HG02938 (cell line): Measurements from ENCODE around the gene PPP1R1B.

Source experiments
- ATAC-seq: cut with Tn5 transposase; IDR thresholded peaks from one replicate; pipeline ENCODE4 v1.9.1; 2021; ENCODE audit warnings: mild to moderate bottlenecking, moderate library complexity; ENCODE audit not compliant: unreplicated experiment

Gene PPP1R1B

GRCh38 chr17:39631403-39631802 is 4.7 kb downstream of the PPP1R1B start:
- ATAC-seq = no peak

DNA sequence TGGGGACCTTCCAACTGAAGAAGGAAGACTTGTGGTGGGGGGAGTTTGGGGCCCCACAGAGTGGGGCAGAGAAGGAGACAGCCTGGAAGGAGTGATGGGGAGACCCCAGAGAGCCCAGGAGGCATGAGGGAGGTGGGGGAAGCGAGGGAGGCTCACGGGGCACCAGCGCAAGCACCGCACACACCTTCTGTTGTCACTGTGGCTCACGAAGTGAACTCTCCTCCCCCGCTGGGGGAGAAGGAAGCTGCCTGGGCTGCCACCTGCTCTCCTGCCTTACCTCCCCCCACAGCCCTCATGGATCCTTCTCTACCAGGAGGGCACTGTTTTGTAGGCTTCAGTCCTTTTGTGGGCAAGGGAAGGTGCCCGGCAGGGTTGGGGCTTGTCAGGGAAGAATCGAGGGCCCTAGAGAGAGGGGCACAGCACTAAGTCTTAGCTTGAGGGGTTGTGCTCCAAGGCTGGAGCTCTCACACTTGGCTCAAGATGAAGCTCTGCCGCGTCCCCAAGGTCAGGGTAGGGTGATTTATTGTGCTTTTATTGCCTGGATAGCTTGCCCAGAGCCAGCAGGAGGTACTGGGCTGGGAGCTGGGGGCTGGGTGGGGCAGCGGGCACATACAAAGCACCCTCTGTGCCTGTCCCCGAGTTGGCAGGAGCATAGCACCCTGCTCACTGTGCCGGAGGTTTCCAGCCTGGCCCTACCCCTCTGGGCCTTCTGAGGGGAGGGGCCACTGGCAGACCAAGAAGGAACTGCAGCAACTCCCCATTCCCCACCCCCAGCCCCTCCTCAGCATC is 5.6 kb downstream of the PPP1R1B start:
- ATAC-seq = no peak

DNA sequence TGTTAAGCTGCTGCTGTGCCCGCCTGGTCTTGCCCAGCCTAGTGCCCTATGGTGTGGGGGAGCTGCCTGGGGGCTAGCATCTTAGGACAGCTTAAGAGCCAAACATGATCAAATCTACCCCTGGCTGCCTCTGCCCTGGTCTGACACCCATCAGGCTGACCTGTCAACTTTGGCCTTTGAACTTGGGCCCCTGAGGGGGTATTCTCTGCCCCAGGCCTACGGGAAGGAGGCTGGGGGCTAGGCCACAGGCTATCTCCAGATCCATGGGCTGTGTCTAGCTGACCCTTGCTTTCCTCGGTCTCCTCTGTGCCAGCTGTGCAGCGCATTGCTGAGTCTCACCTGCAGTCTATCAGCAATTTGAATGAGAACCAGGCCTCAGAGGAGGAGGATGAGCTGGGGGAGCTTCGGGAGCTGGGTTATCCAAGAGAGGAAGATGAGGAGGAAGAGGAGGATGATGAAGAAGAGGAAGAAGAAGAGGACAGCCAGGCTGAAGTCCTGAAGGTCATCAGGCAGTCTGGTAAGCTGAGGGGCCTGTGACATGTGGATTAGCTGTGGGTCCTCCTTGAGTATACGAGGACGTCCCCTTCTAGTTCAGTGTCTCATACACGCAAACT is 6.9 kb downstream of the PPP1R1B start:
- ATAC-seq = no peak

GRCh38 chr17:39634384-39634871 is 7.7 kb downstream of the PPP1R1B start:
- no peak for ATAC-seq

GRCh38 chr17:39635614-39636176 is 8.9 kb downstream of the PPP1R1B start:
- no peak for ATAC-seq

DNA sequence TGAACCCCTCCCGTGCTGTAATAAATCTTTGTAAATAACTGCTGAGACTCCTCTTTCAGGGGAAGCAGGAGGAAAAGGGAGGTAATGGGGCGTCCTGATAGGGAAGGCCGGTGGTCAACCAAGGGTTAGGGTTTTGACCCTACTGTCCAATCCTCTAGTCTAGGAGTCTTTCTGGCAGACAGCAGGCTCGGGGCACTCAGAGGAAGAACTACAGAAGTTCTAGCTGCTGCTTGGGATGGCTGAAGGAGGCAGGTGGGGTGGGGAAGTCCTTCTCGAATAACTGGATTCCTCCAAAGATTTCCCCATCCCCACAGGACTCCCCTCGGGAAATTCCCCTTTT is 9.8 kb downstream of the PPP1R1B start:
- peak; percentile 16 for ATAC-seq

DNA sequence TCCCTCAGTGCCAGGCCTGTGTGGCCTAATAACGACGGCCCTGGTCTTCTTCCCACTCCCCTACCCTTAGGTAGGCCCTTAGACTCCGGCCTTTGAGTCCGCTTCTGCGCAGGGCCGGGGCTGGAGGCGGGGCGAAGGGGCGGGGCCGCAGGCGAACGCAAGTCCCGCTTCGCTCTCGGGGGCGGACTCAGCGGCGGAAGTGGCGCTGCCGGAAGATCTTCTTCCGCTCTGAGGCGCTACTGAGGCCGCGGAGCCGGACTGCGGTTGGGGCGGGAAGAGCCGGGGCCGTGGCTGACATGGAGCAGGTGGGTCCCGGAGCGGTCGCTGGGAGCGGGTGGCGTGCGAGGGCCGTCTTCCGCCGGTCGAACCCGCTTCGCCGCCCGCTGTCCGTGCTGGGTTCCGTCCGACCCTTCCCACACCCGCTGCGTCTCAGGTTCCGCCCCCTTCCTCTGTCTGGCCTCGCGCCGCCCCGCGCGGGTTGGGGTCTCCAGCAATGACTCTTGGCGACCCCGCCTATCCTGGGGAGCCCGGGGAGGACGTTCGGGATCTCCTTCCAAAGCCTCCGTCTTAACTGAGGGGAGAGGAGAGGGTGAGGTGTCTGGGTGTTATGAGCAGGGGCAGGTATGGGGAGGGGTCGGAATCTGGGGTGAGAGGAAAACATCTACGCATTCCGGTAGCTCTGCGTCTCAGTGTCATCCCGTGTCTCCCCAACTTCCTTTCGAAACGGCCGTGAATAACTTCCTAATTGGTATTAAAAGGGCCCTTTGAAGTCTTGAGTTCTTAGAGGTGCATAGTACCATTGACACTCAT is 10.4 kb downstream of the PPP1R1B start, which contains the start of gene STARD3:
TSS of gene STARD3 (plus strand) at position 218 of the 810 bp plus-strand sequence. CDS start 16,388 bp downstream, outside the sequence.
- peak; percentile 73 for ATAC-seq

GRCh38 chr17:39638317-39638716 is 11.6 kb downstream of the PPP1R1B start:
- no peak for ATAC-seq

DNA sequence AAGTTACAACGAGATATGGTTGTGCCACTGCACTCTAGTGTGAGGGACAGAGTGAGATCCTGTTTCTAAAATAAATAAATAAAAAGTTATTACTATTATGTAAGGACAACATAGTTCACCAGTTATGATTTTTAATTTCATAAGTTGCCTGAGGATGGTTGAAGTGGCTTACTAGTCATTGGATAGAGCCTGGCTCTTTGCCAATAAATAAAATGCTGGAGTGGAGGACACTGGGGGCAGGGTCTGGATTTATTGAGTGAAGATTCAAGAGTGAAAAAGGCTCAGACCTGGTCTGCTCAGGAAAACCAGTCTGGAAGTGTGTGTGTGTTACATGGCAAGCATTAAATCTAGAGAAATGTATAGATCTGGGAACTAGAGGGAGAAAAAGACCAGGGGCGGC is 12.3 kb downstream of the PPP1R1B start:
- ATAC-seq = no peak

DNA sequence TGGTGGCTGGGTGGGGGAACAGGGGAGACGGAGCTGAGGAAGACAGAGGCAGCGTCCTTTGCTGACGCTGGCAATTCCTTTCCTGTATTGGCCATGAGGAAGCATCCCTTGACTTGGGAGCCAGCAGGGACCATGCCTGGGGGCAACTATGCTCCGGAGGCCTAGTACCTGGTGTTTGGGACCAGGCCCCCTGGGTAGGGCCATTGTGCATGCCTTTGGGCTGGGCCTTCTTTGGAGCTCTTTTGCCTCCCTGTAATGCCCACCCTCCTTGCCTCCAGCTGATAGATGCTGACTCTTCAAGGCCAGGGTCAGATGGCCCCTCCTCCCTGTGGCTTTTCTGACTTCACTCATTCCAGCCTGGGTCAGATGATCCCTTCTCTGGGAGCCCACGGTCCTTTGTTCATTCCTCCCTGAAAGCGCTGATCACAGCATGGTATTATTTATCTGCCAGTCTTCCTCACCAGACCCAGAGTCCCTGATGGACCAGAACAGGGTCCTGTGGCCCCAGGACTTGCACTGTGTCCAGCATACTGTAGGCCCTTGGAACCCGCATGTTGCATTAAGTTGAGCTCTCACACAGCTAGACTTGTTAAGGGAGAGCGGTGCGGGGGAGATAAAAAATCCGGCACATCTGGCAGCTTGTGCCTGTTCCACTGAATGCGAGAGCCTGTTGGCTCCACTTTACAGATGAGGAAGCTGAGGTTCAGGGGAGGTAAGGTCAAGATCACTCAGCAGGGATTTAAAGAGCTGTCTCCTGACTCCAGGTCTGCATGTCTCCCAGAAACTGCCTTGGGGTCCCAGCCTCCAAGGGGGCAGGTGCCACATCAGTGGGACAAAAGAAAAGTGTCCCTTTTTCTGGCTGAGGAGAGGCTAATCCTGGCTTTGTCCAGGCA is 13.1 kb downstream of the PPP1R1B start:
- no peak for ATAC-seq

GRCh38 chr17:39640591-39641031 is 13.9 kb downstream of the PPP1R1B start:
- no peak for ATAC-seq

DNA sequence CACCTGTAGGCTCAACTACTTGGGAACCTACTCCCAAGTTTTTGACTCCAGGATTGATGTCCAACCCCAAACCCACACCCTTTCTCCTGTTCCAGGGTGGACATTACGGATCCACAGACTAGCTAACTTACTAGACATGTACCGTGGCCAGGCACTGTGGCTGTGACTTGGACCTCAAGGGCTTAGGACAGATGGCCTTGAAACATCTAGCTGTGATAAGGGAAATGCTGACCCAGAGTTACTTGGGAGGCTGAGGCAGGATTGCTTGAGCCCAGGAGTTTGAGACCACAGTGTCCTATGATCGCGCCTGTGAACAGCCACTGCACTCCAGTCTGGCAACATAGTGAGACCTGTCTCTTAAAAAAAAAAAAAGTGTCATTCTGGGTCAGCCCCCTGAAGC is 14.3 kb downstream of the PPP1R1B start:
- ATAC-seq = no peak

DNA sequence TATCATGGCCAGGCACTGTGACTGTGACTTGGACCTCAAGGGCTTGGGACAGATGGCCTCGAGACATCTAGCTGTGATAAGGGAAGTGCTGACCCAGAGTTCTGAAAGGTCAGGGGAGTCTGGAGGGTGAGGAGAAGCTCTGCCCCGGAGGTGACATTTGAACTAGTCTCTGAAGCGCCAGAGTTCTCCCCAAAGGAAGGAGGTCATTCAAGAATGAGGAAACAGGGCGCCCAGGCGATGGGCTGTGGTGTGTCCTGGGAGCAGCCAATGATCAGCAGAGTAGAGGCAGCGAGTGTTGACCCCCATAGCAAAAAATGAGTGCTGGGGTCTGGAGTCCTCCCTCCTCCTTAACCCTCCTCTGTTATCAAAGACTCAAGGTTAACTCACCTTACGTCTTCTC is 15.1 kb downstream of the PPP1R1B start:
- no peak for ATAC-seq

DNA sequence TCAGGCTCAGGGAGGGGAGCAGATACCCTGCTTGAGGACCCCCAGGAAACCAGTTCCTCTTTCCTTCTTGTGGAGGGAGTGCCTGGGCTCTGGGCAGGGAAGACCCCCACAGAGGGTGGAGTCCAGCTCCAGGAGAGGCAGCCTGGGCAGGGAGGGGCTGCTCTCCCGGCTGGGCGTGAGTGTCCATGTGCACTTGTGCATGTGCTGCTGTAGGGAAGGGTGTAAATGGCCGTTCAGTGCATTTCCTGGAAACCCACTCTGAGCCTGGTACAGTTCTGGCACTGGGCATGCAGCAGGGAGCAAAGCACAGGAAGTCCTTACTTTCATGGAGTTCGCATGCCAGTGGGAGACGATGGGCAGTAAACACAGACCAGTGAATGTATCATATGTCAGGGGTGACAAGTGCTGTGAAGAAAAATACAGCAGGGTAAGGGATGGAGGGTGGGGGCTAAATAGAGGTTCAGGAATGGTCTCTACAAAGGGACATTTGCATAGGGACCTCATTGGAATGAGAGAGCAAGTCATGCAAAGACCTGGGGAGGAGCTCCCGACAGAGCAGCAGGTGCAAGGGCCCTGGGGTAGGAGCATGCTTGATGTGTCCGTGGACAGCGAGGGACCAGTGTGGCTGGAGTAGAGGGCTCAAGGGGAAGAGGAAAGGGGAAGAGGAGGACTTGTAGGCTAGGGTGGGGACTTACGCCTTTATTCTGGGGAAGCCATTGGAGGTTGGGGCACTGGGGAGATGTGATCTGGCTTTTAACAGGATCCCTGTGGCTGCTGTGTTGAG is 15.7 kb downstream of the PPP1R1B start:
- ATAC-seq = no peak

- ATAC-seq = no peak
Observed at GRCh38 chr17:39643271-39643670, 16.5 kb downstream of the PPP1R1B start.

- no peak for ATAC-seq
Observed at GRCh38 chr17:39647256-39647655, 20.5 kb downstream of the PPP1R1B start.

DNA sequence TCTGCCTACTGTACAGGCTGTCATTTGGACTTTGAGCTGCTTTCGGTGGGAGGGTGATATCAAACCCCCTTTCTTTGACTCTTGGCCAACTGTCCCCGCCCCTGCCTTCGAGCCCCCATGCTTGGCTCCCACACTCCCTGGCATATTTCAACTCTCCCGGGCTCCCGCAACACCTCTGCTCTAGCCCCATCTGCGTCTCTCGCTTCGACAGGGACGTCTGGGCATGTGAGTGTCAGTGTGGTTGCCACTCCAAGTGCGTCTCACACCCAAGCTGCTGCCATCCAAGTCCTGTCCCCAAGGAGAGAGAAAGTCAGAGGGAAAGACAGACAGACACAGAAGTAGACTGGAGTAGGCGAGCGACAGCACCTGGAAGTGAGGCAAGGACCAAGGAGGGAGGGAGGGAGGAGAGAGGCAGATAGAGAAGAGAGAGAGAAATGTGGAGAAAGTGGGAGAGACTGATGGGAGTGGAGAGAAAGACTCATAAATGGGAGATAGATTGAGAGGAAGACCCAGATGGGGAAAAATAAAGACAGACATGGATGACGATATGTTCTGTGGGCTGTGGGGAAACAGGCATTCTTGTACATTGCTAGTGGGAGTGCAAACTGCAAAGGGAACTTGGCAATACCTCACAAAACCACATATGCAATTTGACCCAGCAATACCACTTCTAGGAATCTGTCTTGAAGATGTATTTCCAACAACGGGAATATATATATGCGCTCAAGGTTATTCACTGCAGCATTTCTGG is 22.0 kb downstream of the PPP1R1B start:
- ATAC-seq = no peak

- ATAC-seq = no peak
Observed at GRCh38 chr17:39650121-39650579, 23.4 kb downstream of the PPP1R1B start.
